Daoy (cell line): ENCODE measurements around the gene PLEKHG2. TPM values are rescaled to one million over a fixed set of nuclear protein-coding genes. Genes with fewer than 3 reads are reported as not detected.

Experiments used
- total RNA-seq: library from RNA; depleted of rRNA; stranded (reverse); fragments of >200 nt; shearing (Covaris generic); gene quantifications from 2 replicates; pipeline ENCODE4 v1.2.3, GENCODE V29; 2014; rRNA removed

PLEKHG2 gene
- total RNA-seq, 1 experiment from 2014 or later: 6.9 TPM

Other genes starting within 250 kb of the PLEKHG2 start
- gene NCCRP1, start 215.7 kb upstream of the PLEKHG2 start, total RNA-seq: 0.40 TPM in 1 of 2 replicates, not detected in the other
- not detected in 2 replicates for gene SYCN, start 208.4 kb upstream of the PLEKHG2 start, total RNA-seq
- gene IFNL3, start 167.7 kb upstream of the PLEKHG2 start, total RNA-seq: not detected in 2 replicates
- not detected in 2 replicates for gene IFNL4, start 163.8 kb upstream of the PLEKHG2 start, total RNA-seq
- not detected in 2 replicates for gene IFNL2, start 144.3 kb upstream of the PLEKHG2 start, total RNA-seq
- not detected in 2 replicates for gene IFNL1, start 116.3 kb upstream of the PLEKHG2 start, total RNA-seq
- 0.65 and 0.74 TPM in 2 replicates for gene LRFN1, start 91.8 kb upstream of the PLEKHG2 start, total RNA-seq
- 0.23 and 0.83 TPM in 2 replicates for gene GMFG, start 76.6 kb upstream of the PLEKHG2 start, total RNA-seq
- gene SAMD4B, start 70.2 kb upstream of the PLEKHG2 start, total RNA-seq: 55.0 and 57.4 TPM in 2 replicates
- 43.2 and 56.7 TPM in 2 replicates for gene PAF1, start 21.6 kb upstream of the PLEKHG2 start, total RNA-seq
- gene MED29, start 21.3 kb upstream of the PLEKHG2 start, total RNA-seq: 20.7 and 41.1 TPM in 2 replicates
- 0.21 and 2.1 TPM in 2 replicates for gene ZFP36, start 5.8 kb upstream of the PLEKHG2 start, total RNA-seq
- 54.9 and 71.8 TPM in 2 replicates for gene RPS16, start 23.3 kb downstream of the PLEKHG2 start, total RNA-seq
- 78.7 and 140 TPM in 2 replicates for gene SUPT5H, start 32.9 kb downstream of the PLEKHG2 start, total RNA-seq
- 108 and 116 TPM in 2 replicates for gene TIMM50, start 68.2 kb downstream of the PLEKHG2 start, total RNA-seq
- gene DLL3, start 86.3 kb downstream of the PLEKHG2 start, total RNA-seq: 3.6 and 5.0 TPM in 2 replicates
- 0.57 and 6.3 TPM in 2 replicates for gene SELENOV, start 102.5 kb downstream of the PLEKHG2 start, total RNA-seq
- gene EID2B, start 120.2 kb downstream of the PLEKHG2 start, total RNA-seq: 5.7 and 5.8 TPM in 2 replicates
- gene EID2, start 127.5 kb downstream of the PLEKHG2 start, total RNA-seq: 13.0 and 16.1 TPM in 2 replicates
- gene LGALS13, start 189.9 kb downstream of the PLEKHG2 start, total RNA-seq: not detected in 2 replicates
- not detected in 2 replicates for gene LGALS16, start 243.2 kb downstream of the PLEKHG2 start, total RNA-seq